HEK293T (cell line): ENCODE measurements around the gene PITPNC1.

Experiments
- CTCF ChIA-PET: fragments of 350-600 bp; formaldehyde crosslinking; extraction: SDS; loops from one replicate; lab custom pipeline; 2021; ENCODE audit warnings: antibody characterized with exemption, inconsistent platforms; lab: Yijun Ruan, JAX
- POLR2A ChIA-PET: fragments of 350-600 bp; formaldehyde crosslinking; extraction: SDS; loops from one replicate; lab custom pipeline; 2020; ENCODE audit warnings: antibody characterized with exemption, inconsistent platforms; lab: Yijun Ruan, JAX
- DNase-seq: peaks from one replicate; pipeline ENCODE4 v3.0.0; 2012; ENCODE audit warnings: mixed read lengths; ENCODE audit errors: extremely low spot score
- ARNT ChIP-seq: fragments of 450-650 bp; IDR thresholded peaks from 2 replicates; pipeline ENCODE4 v1.6.1; 2017; ENCODE audit warnings: mild to moderate bottlenecking
- BHLHE40 ChIP-seq: fragments of 450-650 bp; IDR thresholded peaks from 2 replicates; pipeline ENCODE4 v1.6.1; 2016; ENCODE audit warnings: mild to moderate bottlenecking, moderate library complexity, borderline replicate concordance
- CTBP1 ChIP-seq: fragments of 450-650 bp; IDR thresholded peaks from 2 replicates; pipeline ENCODE4 v1.6.1; 2016; ENCODE audit warnings: borderline replicate concordance
- ELF4 ChIP-seq: fragments of 450-650 bp; IDR thresholded peaks from 2 replicates; pipeline ENCODE4 v1.6.1; 2017; ENCODE audit warnings: antibody characterized with exemption
- FOXA1 ChIP-seq: fragments of 450-650 bp; IDR thresholded peaks from 2 replicates; pipeline ENCODE4 v1.6.1; 2016; ENCODE audit warnings: mild to moderate bottlenecking
- FOXK2 ChIP-seq: fragments of 450-650 bp; IDR thresholded peaks from 2 replicates; pipeline ENCODE4 v1.6.1; 2016; ENCODE audit warnings: mild to moderate bottlenecking
- FOXM1 ChIP-seq: fragments of 450-650 bp; IDR thresholded peaks from 2 replicates; pipeline ENCODE4 v1.6.1; 2017; ENCODE audit warnings: mild to moderate bottlenecking, borderline replicate concordance
- HDGF ChIP-seq: fragments of 450-650 bp; IDR thresholded peaks from 2 replicates; pipeline ENCODE4 v1.6.1; 2017; ENCODE audit warnings: antibody characterized with exemption, borderline replicate concordance
- L3MBTL2 ChIP-seq: fragments of 450-650 bp; conservative IDR thresholded peaks from 2 replicates; pipeline ENCODE4 v1.6.1; 2016; ENCODE audit warnings: mild to moderate bottlenecking
- LEF1 ChIP-seq: fragments of 450-650 bp; IDR thresholded peaks from 2 replicates; pipeline ENCODE4 v1.6.1; 2017; ENCODE audit warnings: mild to moderate bottlenecking, borderline replicate concordance
- NFRKB ChIP-seq: fragments of 450-650 bp; IDR thresholded peaks from 2 replicates; pipeline ENCODE4 v1.6.1; 2016; ENCODE audit warnings: mild to moderate bottlenecking, moderate library complexity
- PKNOX1 ChIP-seq: fragments of 450-650 bp; IDR thresholded peaks from 2 replicates; pipeline ENCODE4 v1.6.1; 2016
- SP1 ChIP-seq: fragments of 450-650 bp; IDR thresholded peaks from 2 replicates; pipeline ENCODE4 v1.6.1; 2017
- SUZ12 ChIP-seq: fragments of 450-650 bp; IDR thresholded peaks from 2 replicates; pipeline ENCODE4 v1.6.1; 2016; ENCODE audit warnings: mild to moderate bottlenecking
- TARDBP ChIP-seq: fragments of 450-650 bp; IDR thresholded peaks from 2 replicates; pipeline ENCODE4 v1.6.1; 2016
- ZNF384 ChIP-seq: fragments of 450-650 bp; IDR thresholded peaks from 2 replicates; pipeline ENCODE4 v1.6.1; 2016

PITPNC1 gene

DNA sequence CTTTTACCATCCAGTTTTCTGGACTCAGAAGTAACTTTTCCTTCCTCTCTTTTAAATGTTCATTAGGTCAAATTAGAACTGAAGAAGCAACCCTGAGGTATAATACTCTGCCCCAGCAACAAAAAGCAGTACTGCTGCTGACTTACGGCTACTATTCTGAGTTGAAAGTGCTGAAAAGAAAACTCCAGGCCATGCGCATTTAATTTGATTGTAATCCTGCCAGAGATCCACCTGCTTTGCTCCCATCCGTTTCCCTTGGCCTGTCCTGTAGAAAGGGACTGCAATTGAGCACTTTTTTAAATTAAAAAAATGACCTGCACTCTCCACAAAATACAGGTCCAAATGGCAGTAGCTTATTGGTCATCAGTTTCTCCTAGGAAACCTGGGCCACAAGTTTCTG is 61.6 kb downstream of the PITPNC1 start:
- no peak for DNase-seq
- TF ChIP-seq FOXK2 (no peak), BHLHE40 (no peak), L3MBTL2 (no peak), FOXA1 (no peak), HDGF (no peak), ZNF384 (no peak), ARNT (no peak), ELF4 (no peak), FOXM1 (no peak), SUZ12 (no peak), NFRKB (no peak), TARDBP (no peak), PKNOX1 (no peak), SP1 (no peak), CTBP1 (no peak), LEF1 (no peak)
- ChIA-PET POLR2A (no interaction called here), CTCF (no interaction called here)

GRCh38 chr17:67439269-67439668 is 62.2 kb downstream of the PITPNC1 start:
- no peak for DNase-seq
- TF ChIP-seq FOXM1 (no peak), LEF1 (no peak)
- POLR2A ChIA-PET: no interaction called here
- CTCF ChIA-PET: no interaction called here

GRCh38 chr17:67440277-67441051 is 63.4 kb downstream of the PITPNC1 start:
- no peak for DNase-seq
- ChIA-PET POLR2A (interaction anchor here (0.9 kb wide), 1 partner anchor 39 kb away, joined by 4 read pairs; no protein-coding TSS in a partner anchor), CTCF (interaction anchor here (0.6 to 0.8 kb wide), 2 partner anchors 35 to 338 kb away, joined by 3 to 4 read pairs; no protein-coding TSS in a partner anchor)
- TF ChIP-seq FOXA1 (no peak), LEF1 (no peak), SUZ12 (no peak), CTBP1 (no peak), ARNT (no peak), TARDBP (no peak), ZNF384 (no peak), PKNOX1 (no peak), BHLHE40 (no peak), NFRKB (no peak), SP1 (no peak), FOXK2 (no peak), ELF4 (no peak), HDGF (no peak), FOXM1 (no peak), L3MBTL2 (no peak)

GRCh38 chr17:67441052-67441895 is 64.2 kb downstream of the PITPNC1 start:
- TF ChIP-seq BHLHE40 (no peak), ZNF384 (no peak), ARNT (no peak)
- ChIA-PET POLR2A (interaction anchor here (0.9 kb wide), 1 partner anchor 38 kb away, joined by 4 read pairs; no protein-coding TSS in a partner anchor), CTCF (interaction anchor here (0.6 to 0.8 kb wide), 2 partner anchors 34 to 337 kb away, joined by 3 to 4 read pairs; no protein-coding TSS in a partner anchor)
- no peak for DNase-seq

GRCh38 chr17:67441896-67442219 is 64.8 kb downstream of the PITPNC1 start:
- DNase-seq: no peak
- TF ChIP-seq TARDBP: no peak
- TF ChIP-seq SP1: no peak
- TF ChIP-seq LEF1: no peak
- no peak for TF ChIP-seq FOXM1
- no peak for TF ChIP-seq L3MBTL2
- no peak for TF ChIP-seq FOXA1
- no peak for TF ChIP-seq HDGF
- no peak for TF ChIP-seq NFRKB
- no peak for TF ChIP-seq CTBP1
- no peak for TF ChIP-seq FOXK2
- TF ChIP-seq PKNOX1: no peak
- TF ChIP-seq SUZ12: no peak
- no peak for TF ChIP-seq ZNF384
- no peak for TF ChIP-seq BHLHE40
- no peak for TF ChIP-seq ARNT
- no peak for TF ChIP-seq ELF4
- ChIA-PET POLR2A (no interaction called here), CTCF (no interaction called here)
